Gastroesophageal sphincter (tissue), 3 donors: ENCODE measurements around the gene MEGF11.

ENCODE experiments used
- EP300 ChIP-seq: sonication (generic); formaldehyde crosslinking; IDR thresholded peaks from one replicate; pipeline ENCODE4 v1.6.1; 2017; ENCODE audit warnings: antibody characterized with exemption, mild to moderate bottlenecking
- POLR2A ChIP-seq, 2 donors: fragments of 450-650 bp; IDR thresholded peaks; one replicate each; pipeline ENCODE4 v1.6.1; 2017; ENCODE audit warnings: antibody characterized with exemption in 2 of 2, mild to moderate bottlenecking in 2 of 2, moderate library complexity in 1 of 2
- POLR2AphosphoS5 ChIP-seq: sonication (generic); formaldehyde crosslinking; IDR thresholded peaks from one replicate; pipeline ENCODE4 v1.6.1; 2017; ENCODE audit warnings: antibody characterized with exemption
- TF ChIP-seq, protein P1 (sequence below), 4 experiments: fragments of 200-600 bp in 2 of 4; fragments of 450-650 bp in 2 of 4; sonication (generic) in 1 of 4; IDR thresholded peaks; one replicate each; pipeline ENCODE4 v1.5.1; 2017 to 2019; ENCODE audit warnings: antibody characterized with exemption in 4 of 4, mild to moderate bottlenecking in 2 of 4, moderate library complexity in 2 of 4

DNA sequence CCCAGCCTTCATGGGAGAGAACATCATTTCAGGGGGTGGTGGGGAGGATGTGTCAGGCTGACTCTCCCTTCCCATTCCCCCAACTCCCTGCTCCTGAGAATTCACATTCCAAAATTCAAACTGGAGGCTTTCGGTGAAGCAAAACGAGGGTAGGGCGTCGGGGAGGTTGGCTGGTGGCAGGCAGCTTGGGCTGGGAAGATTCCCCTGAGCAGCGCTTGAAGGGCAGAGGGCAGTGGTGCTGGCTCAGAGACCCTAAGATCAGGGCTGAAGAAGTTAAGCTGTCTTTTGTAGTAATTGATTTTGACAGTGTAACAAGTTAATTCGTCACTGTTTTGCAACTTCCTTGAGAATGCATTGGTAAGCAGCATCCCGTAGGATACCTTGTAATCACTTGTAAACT is 196.5 kb downstream of the MEGF11 start:
- TF ChIP-seq, protein P1, sequence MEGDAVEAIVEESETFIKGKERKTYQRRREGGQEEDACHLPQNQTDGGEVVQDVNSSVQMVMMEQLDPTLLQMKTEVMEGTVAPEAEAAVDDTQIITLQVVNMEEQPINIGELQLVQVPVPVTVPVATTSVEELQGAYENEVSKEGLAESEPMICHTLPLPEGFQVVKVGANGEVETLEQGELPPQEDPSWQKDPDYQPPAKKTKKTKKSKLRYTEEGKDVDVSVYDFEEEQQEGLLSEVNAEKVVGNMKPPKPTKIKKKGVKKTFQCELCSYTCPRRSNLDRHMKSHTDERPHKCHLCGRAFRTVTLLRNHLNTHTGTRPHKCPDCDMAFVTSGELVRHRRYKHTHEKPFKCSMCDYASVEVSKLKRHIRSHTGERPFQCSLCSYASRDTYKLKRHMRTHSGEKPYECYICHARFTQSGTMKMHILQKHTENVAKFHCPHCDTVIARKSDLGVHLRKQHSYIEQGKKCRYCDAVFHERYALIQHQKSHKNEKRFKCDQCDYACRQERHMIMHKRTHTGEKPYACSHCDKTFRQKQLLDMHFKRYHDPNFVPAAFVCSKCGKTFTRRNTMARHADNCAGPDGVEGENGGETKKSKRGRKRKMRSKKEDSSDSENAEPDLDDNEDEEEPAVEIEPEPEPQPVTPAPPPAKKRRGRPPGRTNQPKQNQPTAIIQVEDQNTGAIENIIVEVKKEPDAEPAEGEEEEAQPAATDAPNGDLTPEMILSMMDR (IDR thresholded peaks at IDR 0.05): no peak
- TF ChIP-seq EP300: no peak
- no peak for TF ChIP-seq POLR2A (IDR thresholded peaks at IDR 0.05)
- TF ChIP-seq POLR2AphosphoS5: no peak
